Thyroid gland (tissue), 4 donors: ENCODE data around the gene NAXD. TPM values are rescaled to one million over a fixed set of nuclear protein-coding genes. Genes with fewer than 3 reads are reported as not detected.

ENCODE experiments used
- DNase-seq, 2 donors: peaks; one replicate each; pipeline ENCODE4 v3.0.0-alpha.2; 2019
- H3K27ac ChIP-seq, 3 donors: fragments of 200-600 bp; sonication (generic); 1 replicate in 2 of 3; 2 replicates in 1 of 3; pipeline ENCODE4 v1.5.1; 2016 to 2019; ENCODE audit warnings: mild to moderate bottlenecking in 1 of 3, moderate library complexity in 1 of 3
- H3K27me3 ChIP-seq: fragments of 200-600 bp; sonication (generic); one replicate; pipeline ENCODE4 v1.5.1; 2019
- H3K36me3 ChIP-seq, 2 donors: fragments of 200-600 bp; sonication (generic); one replicate each; pipeline ENCODE4 v1.5.1; 2016 to 2019
- H3K4me1 ChIP-seq, 2 donors: fragments of 200-600 bp; sonication (generic); one replicate each; pipeline ENCODE4 v1.5.1; 2017 to 2019
- H3K4me3 ChIP-seq, 3 donors: fragments of 200-600 bp; sonication (generic); replicated peaks in 1 of 3; 1 replicate in 2 of 3; 2 replicates in 1 of 3; pipeline ENCODE4 v1.5.1; 2016; ENCODE audit warnings: mild to moderate bottlenecking in 1 of 3
- H3K9me3 ChIP-seq: fragments of 200-600 bp; sonication (generic); one replicate; pipeline ENCODE4 v1.5.1; 2017
- CTCF ChIP-seq, 6 experiments: fragments of 200-600 bp in 3 of 6; fragments of 450-650 bp in 3 of 6; sonication (generic) in 3 of 6; IDR thresholded peaks; one replicate each; pipeline ENCODE4 v1.5.1; 2016 to 2019; ENCODE audit warnings: antibody characterized with exemption in 6 of 6, mild to moderate bottlenecking in 2 of 6, inconsistent platforms in 1 of 6, moderate library complexity in 1 of 6
- POLR2A ChIP-seq, 2 donors: fragments of 450-650 bp; IDR thresholded peaks; one replicate each; pipeline ENCODE4 v1.6.1; 2017; ENCODE audit warnings: antibody characterized with exemption in 2 of 2, mild to moderate bottlenecking in 2 of 2, moderate library complexity in 1 of 2
- WGBS, 2 donors: methylation state at CpG; one replicate each; pipeline ENCODE4 v1.1.5; 2017; 5-methylcytosine and 5-hydroxymethylcytosine counted together
- intact Hi-C: fragments of 100-400 bp; cut with DNase I; formaldehyde crosslinking; loops from one replicate; pipeline ENCODE4 v1.15.1; 2023
- total RNA-seq, 4 donors: library from RNA; depleted of rRNA; stranded (reverse); fragments of >200 nt; gene quantifications; one replicate each; pipeline ENCODE4 v1.2.3, GENCODE V29; 2016

NAXD gene
- total RNA-seq, 4 donors from 2014 or later: 38.2 to 46.6 (median 42.8) TPM

- Histone ChIP-seq H3K36me3 (no peaks in the 10 kb centered on the region), H3K27me3 (no peaks in the 10 kb centered on the region), H3K4me3 (no peak overlapping the region), H3K9me3 (no peaks in the 10 kb centered on the region), H3K27ac (peak overlapping the region; percentile 34 to 97 (median 93)), H3K4me1 (peaks cover 31 to 35% of the 10 kb centered on the region in 2 donors)
- 17 to 25% methylated on average over 8 of the region's 8 CpGs for WGBS, 2 donors
- intact Hi-C loops: no loop called here
- peak; percentile 62 to 63 for DNase-seq
- no peak for TF ChIP-seq CTCF (IDR thresholded peaks at IDR 0.05)
- TF ChIP-seq POLR2A (IDR thresholded peaks at IDR 0.05): no peak
These were observed 2.2 kb downstream of the NAXD start for GRCh38 chr13:110617321-110618072.

- Histone ChIP-seq H3K27ac (peak overlapping the region; percentile 34 to 97 (median 93)), H3K36me3 (peaks cover 0 to 6% of the 10 kb centered on the region in 2 donors), H3K9me3 (no peaks in the 10 kb centered on the region), H3K27me3 (no peaks in the 10 kb centered on the region), H3K4me3 (no peak overlapping the region), H3K4me1 (peaks cover 31 to 35% of the 10 kb centered on the region in 2 donors)
- TF ChIP-seq CTCF (IDR thresholded peaks at IDR 0.05) (no peak), POLR2A (IDR thresholded peaks at IDR 0.05) (no peak)
- no peak for DNase-seq
- whole genome bisulfite sequencing, 2 donors: 79 to 86% methylated on average over 8 of the region's 8 CpGs
- intact Hi-C loops: no loop called here
These were observed 2.8 kb downstream of the NAXD start for GRCh38 chr13:110618167-110618566.

GRCh38 chr13:110618780-110619179, 3.4 kb downstream of the NAXD start:
- Histone ChIP-seq H3K27ac (peak overlapping the region in 1 of 3 donors; percentile 97), H3K27me3 (no peaks in the 10 kb centered on the region), H3K9me3 (no peaks in the 10 kb centered on the region), H3K36me3 (peaks cover 0 to 11% of the 10 kb centered on the region in 2 donors), H3K4me1 (peaks cover 31 to 35% of the 10 kb centered on the region in 2 donors), H3K4me3 (no peak overlapping the region)
- intact Hi-C loops: no loop called here
- DNase-seq: no peak
- TF ChIP-seq POLR2A (IDR thresholded peaks at IDR 0.05) (no peak), CTCF (IDR thresholded peaks at IDR 0.05) (no peak)
- 86 to 89% methylated on average over 9 of the region's 9 CpGs for WGBS, 2 donors

GRCh38 chr13:110620596-110620995, 5.3 kb downstream of the NAXD start:
- Histone ChIP-seq H3K4me1 (peaks cover 26 to 28% of the 10 kb centered on the region in 2 donors), H3K36me3 (peaks cover 9 to 15% of the 10 kb centered on the region in 2 donors), H3K4me3 (no peak overlapping the region), H3K27ac (no peak overlapping the region), H3K27me3 (no peaks in the 10 kb centered on the region), H3K9me3 (no peaks in the 10 kb centered on the region)
- TF ChIP-seq CTCF (IDR thresholded peaks at IDR 0.05) (no peak), POLR2A (IDR thresholded peaks at IDR 0.05) (no peak)
- WGBS, 2 donors: 52 to 57% methylated on average over 2 of the region's 2 CpGs
- DNase-seq: no peak
- intact Hi-C loops: no loop called here
